ENCODE data around the gene SYT8.

Gene SYT8

GRCh38 chr11:1832920-1833295 is 1.9 kb upstream of the SYT8 start:
- DNase-seq: peak in 1 of 2 donors; percentile 37

GRCh38 chr11:1834062-1834610 is 654 bp upstream of the SYT8 start:
- DNase-seq: no peak

- DNase-seq: no peak
Observed at GRCh38 chr11:1835671-1836010, 851 bp downstream of the SYT8 start.

- no peak for DNase-seq
Observed at GRCh38 chr11:1836011-1836945, 1.5 kb downstream of the SYT8 start.

- peak; percentile 26 to 61 for DNase-seq
Observed at GRCh38 chr11:1837171-1838076, 2.6 kb downstream of the SYT8 start.

GRCh38 chr11:1838077-1838425 is 3.3 kb downstream of the SYT8 start:
- no peak for DNase-seq

- no peak for DNase-seq
Observed at GRCh38 chr11:1838426-1839144, 3.8 kb downstream of the SYT8 start, which contains the start of gene TNNI2. TNNI2 (plus strand) TSS chr11:1838981; CDS start chr11:1839697, 716 bp downstream.

- DNase-seq: no peak
Observed at GRCh38 chr11:1839204-1839923, 4.6 kb downstream of the SYT8 start.

- DNase-seq: peak; percentile 88
Observed at GRCh38 chr11:1839924-1840779, 5.4 kb downstream of the SYT8 start.

GRCh38 chr11:1840780-1841480 is 6.1 kb downstream of the SYT8 start:
- DNase-seq: no peak

GRCh38 chr11:1841511-1842148 is 6.8 kb downstream of the SYT8 start:
- no peak for DNase-seq

GRCh38 chr11:1842149-1843097 is 7.6 kb downstream of the SYT8 start:
- no peak for DNase-seq

GRCh38 chr11:1843098-1843473 is 8.3 kb downstream of the SYT8 start:
- no peak for DNase-seq

GRCh38 chr11:1843796-1844195 is 9.0 kb downstream of the SYT8 start:
- DNase-seq: no peak

- peak; percentile 36 to 51 for DNase-seq
Observed at GRCh38 chr11:1844221-1845094, 9.7 kb downstream of the SYT8 start.

- DNase-seq: no peak
Observed at GRCh38 chr11:1845095-1845429, 10.3 kb downstream of the SYT8 start.

GRCh38 chr11:1845561-1846452 is 11.0 kb downstream of the SYT8 start:
- DNase-seq: no peak
